Epithelial cell of proximal tubule (primary cell): ENCODE results near the gene FGF19. TPM values are rescaled to one million over a fixed set of nuclear protein-coding genes. Genes with fewer than 3 reads are reported as not detected.
"Not testable (repeated sequence)": the region's sequence is repeated elsewhere in the genome, so short reads cannot be mapped to it uniquely, and the experiment has no call there.

Experiments
- DNase-seq: peaks from one replicate; pipeline ENCODE4 v3.0.0-alpha.2; 2011; ENCODE audit warnings: low read depth
- H3K4me3 ChIP-seq: 2 replicates; pipeline ENCODE4 v1.5.1; 2011; ENCODE audit warnings: low read depth, mild to moderate bottlenecking, low read length
- CTCF ChIP-seq: conservative IDR thresholded peaks from 2 replicates; pipeline ENCODE4 v1.5.1; 2012; ENCODE audit warnings: low read depth, mild to moderate bottlenecking, low read length
- total RNA-seq: library from RNA; depleted of rRNA; stranded (reverse); fragments of >200 nt; gene quantifications from 2 replicates; pipeline ENCODE4 v1.2.3, GENCODE V29; 2015

FGF19 gene
- total RNA-seq, 1 donor from 2014 or later, result not detected

GRCh38 chr11:69697469-69697843 is 6.4 kb downstream of the FGF19 start:
- no peak overlapping the region for H3K4me3 ChIP-seq
- no peak for DNase-seq
- no peak for TF ChIP-seq CTCF

DNA sequence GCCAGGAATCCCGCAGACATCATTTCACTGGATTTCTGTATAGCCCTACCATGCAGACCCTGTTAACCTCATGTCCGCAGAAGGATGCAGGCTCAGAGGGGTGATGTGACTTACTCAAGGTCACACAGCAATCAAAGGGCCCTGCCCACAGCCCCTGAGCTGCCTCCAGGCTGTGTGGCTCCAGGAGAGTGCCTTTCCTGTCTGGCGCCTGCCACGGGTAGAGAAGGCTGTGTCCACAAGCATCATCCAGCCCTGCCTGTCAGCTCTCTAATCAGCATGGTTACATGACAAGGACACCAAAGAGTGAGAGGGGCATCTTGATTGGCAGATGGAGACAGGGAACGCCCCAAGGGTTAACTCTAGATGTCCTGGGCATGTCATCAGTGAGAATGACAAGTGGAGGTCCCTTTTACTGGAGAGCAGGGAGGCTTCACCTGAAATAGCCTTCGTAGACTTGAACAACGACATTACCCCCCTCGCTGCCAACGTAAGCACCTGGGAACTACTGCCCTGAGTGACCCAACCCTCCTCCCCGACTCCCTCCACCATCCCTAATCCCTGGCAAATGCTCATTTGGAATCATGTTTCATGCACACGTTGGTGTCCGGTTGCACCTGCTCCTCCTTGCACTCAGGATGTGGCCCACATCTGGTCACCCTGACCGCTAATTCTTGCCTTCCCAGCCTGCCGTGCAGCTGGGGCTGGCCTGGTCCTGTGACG is 6.9 kb downstream of the FGF19 start:
- TF ChIP-seq CTCF, result no peak
- no peak for DNase-seq
- no peak overlapping the region for H3K4me3 ChIP-seq

DNA sequence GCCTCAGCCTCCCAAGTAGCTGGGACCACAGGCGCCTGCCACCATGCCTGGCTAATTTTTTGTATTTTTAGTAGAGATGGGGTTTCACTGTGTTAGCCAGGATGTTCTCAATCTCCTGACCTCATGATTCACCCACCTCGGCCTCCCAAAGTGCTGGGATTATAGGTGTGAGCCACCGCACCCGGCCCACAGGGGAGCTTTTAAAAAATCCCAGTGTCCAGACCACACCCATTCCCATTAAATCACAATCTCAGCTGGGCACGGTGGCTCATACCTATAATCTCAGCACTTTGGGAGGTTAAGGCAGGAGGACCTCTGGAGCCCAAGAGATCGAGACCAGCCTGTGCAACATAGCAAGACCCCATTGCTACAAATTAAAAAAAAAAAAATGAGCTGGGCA is 7.8 kb downstream of the FGF19 start:
- not testable (repeated sequence) for H3K4me3 ChIP-seq, DNase-seq

- H3K4me3 ChIP-seq, result no peak overlapping the region
- no peak for DNase-seq
- no peak for TF ChIP-seq CTCF
Observed at GRCh38 chr11:69695581-69695980, 8.2 kb downstream of the FGF19 start.

GRCh38 chr11:69694781-69695180 is 9.0 kb downstream of the FGF19 start:
- no peak for DNase-seq
- no peak overlapping the region for H3K4me3 ChIP-seq
- TF ChIP-seq CTCF, result no peak

GRCh38 chr11:69692422-69692821 is 11.4 kb downstream of the FGF19 start:
- DNase-seq, result no peak
- H3K4me3 ChIP-seq, result no peak overlapping the region
- no peak for TF ChIP-seq CTCF

GRCh38 chr11:69691463-69691862 is 12.4 kb downstream of the FGF19 start:
- no peak overlapping the region for H3K4me3 ChIP-seq
- TF ChIP-seq CTCF, result no peak
- DNase-seq, result no peak
